Measurements from ENCODE around the gene GABRB1.

GABRB1 gene

GRCh38 chr4:47471064-47471463 is 439.7 kb downstream of the GABRB1 start:
- DNase-seq (ENCODE audit: low spot score): no peak

GRCh38 chr4:47471591-47471990 is 440.2 kb downstream of the GABRB1 start:
- no peak for DNase-seq (ENCODE audit: low spot score)

- DNase-seq (ENCODE audit: low spot score): no peak
Observed at GRCh38 chr4:47473141-47473750, 441.9 kb downstream of the GABRB1 start.

DNA sequence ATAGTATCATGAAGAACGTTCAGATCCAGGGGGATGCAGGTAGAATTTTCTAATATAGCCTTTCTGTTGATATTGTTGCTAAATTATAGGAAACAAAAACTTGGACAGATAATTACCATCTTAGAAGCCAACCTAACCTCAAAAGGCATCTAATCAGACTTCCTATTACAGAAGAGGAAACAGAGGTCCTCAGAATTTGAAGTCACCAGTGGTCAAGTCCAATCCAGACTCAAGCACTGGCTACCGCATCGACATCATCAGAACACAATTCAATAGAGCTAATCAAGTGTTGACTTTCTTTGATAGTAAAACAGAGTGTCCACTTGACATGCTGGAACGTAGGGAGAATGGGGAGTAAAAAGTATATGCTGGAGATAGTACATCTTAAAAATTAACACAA is 443.4 kb downstream of the GABRB1 start:
- no peak for DNase-seq (ENCODE audit: low spot score)

DNA sequence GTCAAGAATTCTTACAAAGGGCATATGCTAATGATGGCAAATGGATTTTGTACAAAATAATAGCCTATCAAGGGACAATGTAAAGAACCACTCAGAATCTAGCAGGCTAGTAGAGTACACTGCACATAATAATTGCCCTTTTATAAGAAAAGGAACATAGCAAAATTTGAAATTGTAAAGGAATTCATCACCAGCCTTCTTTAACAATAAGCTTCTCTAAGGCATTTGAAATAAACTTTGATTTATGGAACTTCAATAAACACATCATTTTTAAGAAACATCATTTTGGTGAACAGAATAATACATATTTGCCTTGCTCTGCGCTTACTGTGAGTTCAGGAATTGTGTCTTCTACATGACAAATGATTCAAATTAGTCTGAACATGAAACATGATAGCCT is 444.0 kb downstream of the GABRB1 start:
- DNase-seq (ENCODE audit: low spot score): no peak
